ENCODE data around the gene CPT1A. TPM values are rescaled to one million over a fixed set of nuclear protein-coding genes. Genes with fewer than 3 reads are reported as not detected.

The CPT1A gene
- total RNA-seq, 1 experiment from 2014 or later = 153 TPM

DNA sequence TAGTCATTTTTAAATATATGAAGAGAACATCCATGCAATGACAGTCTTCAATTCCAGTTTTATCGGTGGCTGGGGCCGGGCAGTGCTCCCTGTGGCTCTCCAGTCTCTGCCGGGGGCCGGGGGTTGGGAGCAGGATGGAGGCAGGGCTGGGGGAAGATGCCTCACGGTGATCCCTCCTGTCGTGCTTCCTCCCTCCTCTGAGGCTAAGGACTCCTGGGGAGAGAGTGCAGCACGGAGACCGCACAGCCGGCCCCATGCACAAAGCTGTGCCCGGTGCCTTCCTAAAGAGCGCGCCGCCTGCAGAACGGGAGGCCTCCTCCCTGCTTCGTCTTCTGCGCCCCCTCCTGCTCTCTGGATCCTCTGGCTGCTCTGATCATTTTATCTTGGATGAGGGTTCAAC is 136.8 kb downstream of the CPT1A start:
- H3K4me3 ChIP-seq (ENCODE audit: low read depth in 2 of 2, low read length in 2 of 2) = no peak overlapping the region
- BruUV-seq (replicated peaks) = no TSS peak
- intact Hi-C loops (cut with micrococcal nuclease; ENCODE audit: unreplicated experiment) (no loop called here), in situ Hi-C loops (cut with HindIII; ENCODE audit: low pct_unique_long_range_greater_than_20kb, low sequenced_read_pairs) (no loop called here)
- no peak for DNase-seq (ENCODE audit: low read depth, low spot score)
- H3K9me3 ChIP-seq (ENCODE audit: control insufficient read depth, insufficient read depth, low read depth, low read length) = no peaks in the 10 kb centered on the region
- TF ChIP-seq, protein P1, sequence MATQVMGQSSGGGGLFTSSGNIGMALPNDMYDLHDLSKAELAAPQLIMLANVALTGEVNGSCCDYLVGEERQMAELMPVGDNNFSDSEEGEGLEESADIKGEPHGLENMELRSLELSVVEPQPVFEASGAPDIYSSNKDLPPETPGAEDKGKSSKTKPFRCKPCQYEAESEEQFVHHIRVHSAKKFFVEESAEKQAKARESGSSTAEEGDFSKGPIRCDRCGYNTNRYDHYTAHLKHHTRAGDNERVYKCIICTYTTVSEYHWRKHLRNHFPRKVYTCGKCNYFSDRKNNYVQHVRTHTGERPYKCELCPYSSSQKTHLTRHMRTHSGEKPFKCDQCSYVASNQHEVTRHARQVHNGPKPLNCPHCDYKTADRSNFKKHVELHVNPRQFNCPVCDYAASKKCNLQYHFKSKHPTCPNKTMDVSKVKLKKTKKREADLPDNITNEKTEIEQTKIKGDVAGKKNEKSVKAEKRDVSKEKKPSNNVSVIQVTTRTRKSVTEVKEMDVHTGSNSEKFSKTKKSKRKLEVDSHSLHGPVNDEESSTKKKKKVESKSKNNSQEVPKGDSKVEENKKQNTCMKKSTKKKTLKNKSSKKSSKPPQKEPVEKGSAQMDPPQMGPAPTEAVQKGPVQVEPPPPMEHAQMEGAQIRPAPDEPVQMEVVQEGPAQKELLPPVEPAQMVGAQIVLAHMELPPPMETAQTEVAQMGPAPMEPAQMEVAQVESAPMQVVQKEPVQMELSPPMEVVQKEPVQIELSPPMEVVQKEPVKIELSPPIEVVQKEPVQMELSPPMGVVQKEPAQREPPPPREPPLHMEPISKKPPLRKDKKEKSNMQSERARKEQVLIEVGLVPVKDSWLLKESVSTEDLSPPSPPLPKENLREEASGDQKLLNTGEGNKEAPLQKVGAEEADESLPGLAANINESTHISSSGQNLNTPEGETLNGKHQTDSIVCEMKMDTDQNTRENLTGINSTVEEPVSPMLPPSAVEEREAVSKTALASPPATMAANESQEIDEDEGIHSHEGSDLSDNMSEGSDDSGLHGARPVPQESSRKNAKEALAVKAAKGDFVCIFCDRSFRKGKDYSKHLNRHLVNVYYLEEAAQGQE (IDR thresholded peaks at IDR 0.05; ENCODE audit: insufficient read depth in 1 of 2, low read depth in 2 of 2, low read length in 1 of 2) = no peak
- no peak for TF ChIP-seq SIN3A (IDR thresholded peaks at IDR 0.05; ENCODE audit: borderline replicate concordance, insufficient read depth, low read depth, low read length)
- no peak for TF ChIP-seq TCF7L2 (IDR thresholded peaks at IDR 0.05; ENCODE audit: low read depth, low read length)
- TF ChIP-seq, protein P2, sequence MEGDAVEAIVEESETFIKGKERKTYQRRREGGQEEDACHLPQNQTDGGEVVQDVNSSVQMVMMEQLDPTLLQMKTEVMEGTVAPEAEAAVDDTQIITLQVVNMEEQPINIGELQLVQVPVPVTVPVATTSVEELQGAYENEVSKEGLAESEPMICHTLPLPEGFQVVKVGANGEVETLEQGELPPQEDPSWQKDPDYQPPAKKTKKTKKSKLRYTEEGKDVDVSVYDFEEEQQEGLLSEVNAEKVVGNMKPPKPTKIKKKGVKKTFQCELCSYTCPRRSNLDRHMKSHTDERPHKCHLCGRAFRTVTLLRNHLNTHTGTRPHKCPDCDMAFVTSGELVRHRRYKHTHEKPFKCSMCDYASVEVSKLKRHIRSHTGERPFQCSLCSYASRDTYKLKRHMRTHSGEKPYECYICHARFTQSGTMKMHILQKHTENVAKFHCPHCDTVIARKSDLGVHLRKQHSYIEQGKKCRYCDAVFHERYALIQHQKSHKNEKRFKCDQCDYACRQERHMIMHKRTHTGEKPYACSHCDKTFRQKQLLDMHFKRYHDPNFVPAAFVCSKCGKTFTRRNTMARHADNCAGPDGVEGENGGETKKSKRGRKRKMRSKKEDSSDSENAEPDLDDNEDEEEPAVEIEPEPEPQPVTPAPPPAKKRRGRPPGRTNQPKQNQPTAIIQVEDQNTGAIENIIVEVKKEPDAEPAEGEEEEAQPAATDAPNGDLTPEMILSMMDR (IDR thresholded peaks at IDR 0.05) = no peak
- no peak for TF ChIP-seq POLR2AphosphoS5 (IDR thresholded peaks at IDR 0.05; ENCODE audit: low read depth, low read length)
- no peaks in the 10 kb centered on the region for H3K4me1 ChIP-seq (ENCODE audit: control insufficient read depth, insufficient read depth, low read length)
- peaks cover 3% of the 10 kb centered on the region; the same call in 1 of the 2 replicates for H3K27me3 ChIP-seq (ENCODE audit: control insufficient read depth, insufficient read depth, low read length)
- ChIA-PET CTCF (no interaction called here), POLR2A (no interaction called here)
- H3K27ac ChIP-seq (ENCODE audit: low read length) = no peak overlapping the region
- peak; percentile 66 for ATAC-seq
- H3K36me3 ChIP-seq (ENCODE audit: control insufficient read depth, insufficient read depth, low read length) = no peaks in the 10 kb centered on the region

Other genes with a start within 250 kb of the CPT1A start
- gene GAL, start 157.4 kb downstream of the CPT1A start, total RNA-seq (2021; ENCODE audit: unreplicated experiment) = 16.5 TPM
- 47.6 TPM for gene TESMIN, start 90.4 kb downstream of the CPT1A start, total RNA-seq (2021; ENCODE audit: unreplicated experiment)
- gene MRPL21, start 61.9 kb upstream of the CPT1A start, total RNA-seq (2021; ENCODE audit: unreplicated experiment) = 94.9 TPM
- 27.8 TPM for gene IGHMBP2, start 62.0 kb upstream of the CPT1A start, total RNA-seq (2021; ENCODE audit: unreplicated experiment)
- gene MRGPRD, start 139.1 kb upstream of the CPT1A start, total RNA-seq (2021; ENCODE audit: unreplicated experiment) = not detected
- gene MRGPRF, start 171.3 kb upstream of the CPT1A start, total RNA-seq (2021; ENCODE audit: unreplicated experiment) = 0.36 TPM
- gene TPCN2, start 207.0 kb upstream of the CPT1A start, total RNA-seq (2021; ENCODE audit: unreplicated experiment) = 20.6 TPM